Body of pancreas (tissue), 4 donors: ENCODE measurements around the gene SLC6A9. TPM values are rescaled to one million over a fixed set of nuclear protein-coding genes. Genes with fewer than 3 reads are reported as not detected.
A peak's percentile ranks its signal among the peaks of the same experiment; 100 is the strongest.

Experiments used
- ATAC-seq: fragments of 150-250 bp; one replicate; pipeline ENCODE4 v1.9.1; 2016
- DNase-seq, 4 donors: peaks; one replicate each; pipeline ENCODE4 v3.0.0-alpha.2; 2019
- H3K27ac ChIP-seq, 4 donors: fragments of 200-600 bp; sonication (generic); 1 replicate in 3 of 4; 2 replicates in 1 of 4; pipeline versions ENCODE4 v1.5.1 to v1.6.1; 2016 to 2019; ENCODE audit warnings: mild to moderate bottlenecking in 1 of 4, mixed read lengths in 1 of 4, moderate library complexity in 1 of 4
- H3K27me3 ChIP-seq, 2 donors: fragments of 200-600 bp; sonication (generic); one replicate each; pipeline ENCODE4 v1.6.0; 2016; ENCODE audit warnings: mild to moderate bottlenecking in 1 of 2
- H3K36me3 ChIP-seq, 2 donors: fragments of 200-600 bp; sonication (generic); replicated peaks in 1 of 2; 2 replicates each; pipeline ENCODE4 v1.5.1; 2016; ENCODE audit warnings: low read depth in 2 of 2; ENCODE audit not compliant: insufficient read depth in 1 of 2
- H3K4me1 ChIP-seq: fragments of 200-600 bp; sonication (generic); one replicate; pipeline ENCODE4 v1.6.0; 2016
- H3K4me3 ChIP-seq, 2 donors: fragments of 200-600 bp; sonication (generic); 1 replicate in 1 of 2; 2 replicates in 1 of 2; pipeline ENCODE4 v1.5.1; 2016 to 2019
- H3K9me3 ChIP-seq, 3 donors: fragments of 200-600 bp; sonication (generic); 1 replicate in 2 of 3; 2 replicates in 1 of 3; pipeline ENCODE4 v1.5.1; 2016
- POLR2A ChIP-seq, 3 donors: fragments of 450-650 bp; IDR thresholded peaks; one replicate each; pipeline ENCODE4 v1.6.1; 2016; ENCODE audit warnings: antibody characterized with exemption in 3 of 3, mild to moderate bottlenecking in 2 of 3
- WGBS, 2 donors: methylation state at CpG; one replicate each; pipeline ENCODE4 v1.1.5; 2017; 5-methylcytosine and 5-hydroxymethylcytosine counted together
- intact Hi-C: fragments of 100-400 bp; cut with DNase I; formaldehyde crosslinking; loops from one replicate; pipeline ENCODE4 v1.15.1; 2023
- total RNA-seq, 2 donors: library from RNA; depleted of rRNA; stranded (reverse); fragments of >200 nt; gene quantifications; one replicate each; pipeline ENCODE4 v1.1.0, GENCODE V29; 2016
- TF ChIP-seq, protein P1 (sequence below), 7 experiments: fragments of 450-650 bp in 4 of 7; fragments of 200-600 bp in 3 of 7; sonication (generic) in 3 of 7; IDR thresholded peaks; one replicate each; pipeline ENCODE4 v1.5.1; 2016 to 2019; ENCODE audit warnings: antibody characterized with exemption in 7 of 7

The SLC6A9 gene
- total RNA-seq, 2 donors from 2014 or later: 2.3 to 4.6 TPM

DNA sequence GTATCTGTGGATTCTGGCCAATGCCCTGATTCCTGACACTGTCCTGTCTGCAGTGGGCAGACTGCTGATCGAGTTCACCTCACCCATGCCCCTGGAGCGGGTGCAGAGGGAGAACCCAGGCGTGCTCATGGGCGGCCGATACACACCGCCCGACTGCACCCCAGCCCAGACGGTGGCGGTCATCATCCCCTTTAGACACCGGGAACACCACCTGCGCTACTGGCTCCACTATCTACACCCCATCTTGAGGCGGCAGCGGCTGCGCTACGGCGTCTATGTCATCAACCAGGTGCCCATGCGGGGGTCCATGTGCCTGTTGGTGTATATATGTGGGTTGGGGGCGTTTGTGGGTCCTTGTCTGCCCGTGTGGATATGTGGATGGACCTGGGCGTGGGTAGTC, 49.6 kb downstream of the SLC6A9 start:
- Histone ChIP-seq H3K36me3 (peaks cover 0 to 6% of the 10 kb centered on the region in 2 donors), H3K27me3 (no peaks in the 10 kb centered on the region), H3K4me1 (peaks cover 40% of the 10 kb centered on the region), H3K4me3 (no peak overlapping the region), H3K27ac (peak overlapping the region in 1 of 4 donors; percentile 76), H3K9me3 (no peaks in the 10 kb centered on the region)
- TF ChIP-seq POLR2A (IDR thresholded peaks at IDR 0.05): no peak
- TF ChIP-seq, protein P1, sequence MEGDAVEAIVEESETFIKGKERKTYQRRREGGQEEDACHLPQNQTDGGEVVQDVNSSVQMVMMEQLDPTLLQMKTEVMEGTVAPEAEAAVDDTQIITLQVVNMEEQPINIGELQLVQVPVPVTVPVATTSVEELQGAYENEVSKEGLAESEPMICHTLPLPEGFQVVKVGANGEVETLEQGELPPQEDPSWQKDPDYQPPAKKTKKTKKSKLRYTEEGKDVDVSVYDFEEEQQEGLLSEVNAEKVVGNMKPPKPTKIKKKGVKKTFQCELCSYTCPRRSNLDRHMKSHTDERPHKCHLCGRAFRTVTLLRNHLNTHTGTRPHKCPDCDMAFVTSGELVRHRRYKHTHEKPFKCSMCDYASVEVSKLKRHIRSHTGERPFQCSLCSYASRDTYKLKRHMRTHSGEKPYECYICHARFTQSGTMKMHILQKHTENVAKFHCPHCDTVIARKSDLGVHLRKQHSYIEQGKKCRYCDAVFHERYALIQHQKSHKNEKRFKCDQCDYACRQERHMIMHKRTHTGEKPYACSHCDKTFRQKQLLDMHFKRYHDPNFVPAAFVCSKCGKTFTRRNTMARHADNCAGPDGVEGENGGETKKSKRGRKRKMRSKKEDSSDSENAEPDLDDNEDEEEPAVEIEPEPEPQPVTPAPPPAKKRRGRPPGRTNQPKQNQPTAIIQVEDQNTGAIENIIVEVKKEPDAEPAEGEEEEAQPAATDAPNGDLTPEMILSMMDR (IDR thresholded peaks at IDR 0.05): no peak
- WGBS, 2 donors: 87 to 93% methylated on average over 10 to 15 of the region's 20 CpGs
- intact Hi-C loops: no loop called here
- DNase-seq (no peak), ATAC-seq (no peak)

DNA sequence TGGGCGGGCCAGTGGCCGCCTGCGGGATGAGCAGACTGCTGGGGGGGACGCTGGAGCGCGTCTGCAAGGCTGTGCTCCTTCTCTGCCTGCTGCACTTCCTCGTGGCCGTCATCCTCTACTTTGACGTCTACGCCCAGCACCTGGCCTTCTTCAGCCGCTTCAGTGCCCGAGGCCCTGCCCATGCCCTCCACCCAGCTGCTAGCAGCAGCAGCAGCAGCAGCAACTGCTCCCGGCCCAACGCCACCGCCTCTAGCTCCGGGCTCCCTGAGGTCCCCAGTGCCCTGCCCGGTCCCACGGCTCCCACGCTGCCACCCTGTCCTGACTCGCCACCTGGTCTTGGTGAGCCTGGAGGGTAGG, 50.1 kb downstream of the SLC6A9 start:
- peak; percentile 35 to 46 (median 41) for TF ChIP-seq POLR2A (IDR thresholded peaks at IDR 0.05)
- TF ChIP-seq, protein P1 (IDR thresholded peaks at IDR 0.05): no peak
- intact Hi-C loops: no loop called here
- H3K9me3 ChIP-seq: no peaks in the 10 kb centered on the region
- 46% methylated on average over 20 of the region's 20 CpGs; no CpG with 5 or more reads in 1 of the 2 donors for WGBS, 2 donors
- no peaks in the 10 kb centered on the region for H3K27me3 ChIP-seq
- peaks cover 46% of the 10 kb centered on the region for H3K4me1 ChIP-seq
- H3K36me3 ChIP-seq: peaks cover 0 to 6% of the 10 kb centered on the region in 2 donors
- peak overlapping the region in 3 of 4 donors; percentile 73 to 78 (median 76) for H3K27ac ChIP-seq
- no peak overlapping the region for H3K4me3 ChIP-seq
- ATAC-seq (peak; percentile 6), DNase-seq (peak; percentile 50 to 70 (median 64))

DNA sequence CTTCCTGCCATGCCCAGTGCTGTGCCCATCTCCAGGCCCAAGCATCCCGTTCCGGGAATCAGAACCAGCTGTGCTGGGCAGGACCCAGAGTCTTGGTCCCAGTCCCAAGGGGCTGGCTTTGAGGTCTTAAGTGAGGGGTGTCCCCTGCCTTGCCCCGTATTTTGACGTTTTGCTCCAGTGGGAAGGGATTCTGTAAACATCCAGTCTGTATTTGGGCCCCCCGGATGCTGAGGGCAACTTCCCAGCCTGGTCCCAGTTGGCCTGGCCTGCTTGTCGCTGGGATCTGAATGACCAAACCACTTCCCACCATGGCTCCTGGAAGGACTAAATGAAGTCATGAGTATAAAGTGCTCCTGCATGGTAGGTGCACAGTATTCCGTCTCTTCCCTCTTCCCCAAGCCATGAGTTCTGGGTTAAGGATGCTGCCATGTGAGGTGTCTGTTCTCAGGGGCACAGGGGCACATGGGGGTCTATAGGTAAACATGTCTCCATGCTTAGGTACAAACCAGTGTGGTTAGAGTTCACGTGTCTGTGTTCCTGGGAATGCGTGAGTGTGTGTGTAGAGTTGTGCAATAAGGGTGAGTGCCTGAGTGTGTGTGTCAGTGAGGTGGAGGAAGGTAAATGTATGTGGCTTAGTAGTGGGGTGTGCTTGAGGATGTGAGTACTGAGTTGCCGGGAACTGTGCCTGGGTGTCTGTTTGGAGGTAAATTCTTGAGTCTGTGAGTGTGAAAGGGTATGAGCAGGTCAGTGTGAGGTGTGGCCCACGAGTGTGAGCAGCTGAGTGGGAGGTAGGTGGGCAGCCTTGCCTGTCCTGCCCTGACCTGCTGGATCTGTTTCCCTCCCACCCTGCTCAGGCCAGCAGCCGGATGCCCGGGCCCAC, 50.8 kb downstream of the SLC6A9 start:
- H3K4me3 ChIP-seq: peak overlapping the region in 1 of 2 donors; percentile 52

DNA sequence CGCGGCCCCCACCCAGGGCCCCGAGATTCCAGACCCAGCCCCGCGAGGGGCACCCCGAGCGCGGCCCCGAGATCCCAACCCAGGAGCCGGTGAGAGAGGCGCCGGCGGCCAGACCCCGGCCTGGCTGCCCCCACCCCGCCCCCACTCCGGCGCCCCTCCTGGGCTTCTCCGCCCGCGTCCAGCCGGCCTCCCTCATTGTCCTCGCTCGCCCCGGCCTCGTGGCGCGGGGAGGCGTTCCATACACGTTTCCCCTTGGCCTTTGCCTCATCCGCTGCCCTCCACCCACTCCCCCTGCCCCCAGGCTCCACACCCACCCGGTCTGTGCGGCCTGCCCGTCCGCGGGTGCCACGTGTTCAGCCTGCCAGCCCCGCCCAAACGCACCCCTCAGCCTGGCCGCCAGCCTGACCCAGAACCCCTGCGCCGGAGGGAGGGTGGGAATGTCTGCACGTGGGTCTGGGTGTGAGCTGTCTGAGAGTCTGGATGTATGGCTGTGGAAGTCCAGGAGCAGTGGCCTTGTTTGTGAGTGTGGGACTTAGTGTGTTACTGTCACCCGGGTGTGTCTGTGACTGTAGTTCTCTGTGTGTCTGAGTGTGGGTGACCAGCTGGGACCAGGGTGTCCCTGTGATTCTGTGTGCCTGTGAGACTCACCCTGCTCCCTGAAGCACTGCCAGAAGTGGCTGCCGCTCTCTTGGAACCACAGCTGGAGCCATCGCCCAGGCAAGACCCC, 51.6 kb downstream of the SLC6A9 start:
- Histone ChIP-seq H3K27me3 (no peaks in the 10 kb centered on the region), H3K4me3 (peak overlapping the region; percentile 52 to 66), H3K9me3 (no peaks in the 10 kb centered on the region), H3K27ac (peak overlapping the region; percentile 73 to 83 (median 77)), H3K4me1 (peaks cover 53% of the 10 kb centered on the region), H3K36me3 (peaks cover 0 to 4% of the 10 kb centered on the region in 2 donors)
- WGBS, 2 donors: 3 to 10% methylated on average over 4 to 25 of the region's 45 CpGs
- DNase-seq (peak; percentile 71 to 88 (median 79)), ATAC-seq (peak; percentile 52)
- intact Hi-C loops: no loop called here
- peak in 2 of 3 donors; percentile 20 to 40 for TF ChIP-seq POLR2A (IDR thresholded peaks at IDR 0.05)
- TF ChIP-seq, protein P1 (IDR thresholded peaks at IDR 0.05): no peak

More for the DNA sequence above, 50.8 kb downstream of the SLC6A9 start:
- Histone ChIP-seq H3K9me3 (no peaks in the 10 kb centered on the region), H3K27me3 (no peaks in the 10 kb centered on the region), H3K4me1 (peaks cover 52% of the 10 kb centered on the region), H3K36me3 (peaks cover 0 to 6% of the 10 kb centered on the region in 2 donors), H3K27ac (peak overlapping the region; percentile 73 to 83 (median 77))
- DNase-seq: no peak
- 29 to 39% methylated on average over 6 to 13 of the region's 13 CpGs for WGBS, 2 donors
- intact Hi-C loops: no loop called here
- TF ChIP-seq, protein P1 (IDR thresholded peaks at IDR 0.05): no peak
- TF ChIP-seq POLR2A (IDR thresholded peaks at IDR 0.05): no peak
- ATAC-seq: no peak
